ENCODE results near the gene BSPRY.
"Not testable (repeated sequence)": the region's sequence is repeated elsewhere in the genome, so short reads cannot be mapped to it uniquely, and the experiment has no call there.

BSPRY gene

GRCh38 chr9:113376634-113377567 is 27.6 kb downstream of the BSPRY start, which contains the start of gene HDHD3:
Gene HDHD3, minus strand, starts transcription at chr9:113376986. Its CDS starts 2,632 bp downstream, at chr9:113374354.
- DNase-seq (ENCODE audit: extremely low read depth, low read depth) = peak; percentile 36
- TF ChIP-seq CTCF (IDR thresholded peaks at IDR 0.05; ENCODE audit: low read depth, low read length) = no peak

- DNase-seq (ENCODE audit: extremely low read depth, low read depth) = not testable (repeated sequence)
Observed at GRCh38 chr9:113379094-113379828, 29.9 kb downstream of the BSPRY start.

- DNase-seq (ENCODE audit: extremely low read depth, low read depth) = not testable (repeated sequence)
Observed at GRCh38 chr9:113379829-113380210, 30.5 kb downstream of the BSPRY start.

GRCh38 chr9:113380869-113381378 is 31.6 kb downstream of the BSPRY start:
- DNase-seq (ENCODE audit: extremely low read depth, low read depth) = no peak
- no peak for TF ChIP-seq CTCF (IDR thresholded peaks at IDR 0.05; ENCODE audit: low read depth, low read length)

- DNase-seq (ENCODE audit: extremely low read depth, low read depth) = not testable (repeated sequence)
Observed at GRCh38 chr9:113381441-113381840, 32.1 kb downstream of the BSPRY start.

DNA sequence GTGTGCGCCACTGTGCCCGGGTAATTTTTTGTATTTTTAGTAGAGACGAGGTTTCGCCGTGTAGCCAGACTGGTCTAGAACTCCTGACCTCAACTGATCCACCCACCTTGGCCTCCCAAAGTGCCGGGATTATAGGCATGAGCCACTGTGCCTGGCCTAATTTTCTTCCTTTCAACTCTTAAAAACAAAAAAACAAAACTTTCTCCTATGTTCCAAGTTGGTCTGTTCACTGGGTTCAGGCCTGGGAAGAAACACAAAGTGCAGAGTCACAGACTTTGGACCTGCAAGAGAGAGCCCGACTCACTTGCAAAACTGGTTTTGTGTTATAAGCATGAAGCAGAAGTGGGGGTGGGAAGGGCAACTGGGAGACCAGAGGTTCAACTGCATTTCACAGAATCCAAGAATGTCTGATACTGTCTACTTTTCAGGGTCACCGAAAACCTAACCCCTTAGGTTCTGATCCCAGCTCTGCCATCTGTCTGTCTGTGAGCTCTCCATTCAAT is 32.6 kb downstream of the BSPRY start:
- DNase-seq (ENCODE audit: extremely low read depth, low read depth) = no peak
- no peak for TF ChIP-seq CTCF (IDR thresholded peaks at IDR 0.05; ENCODE audit: low read depth, low read length)

DNA sequence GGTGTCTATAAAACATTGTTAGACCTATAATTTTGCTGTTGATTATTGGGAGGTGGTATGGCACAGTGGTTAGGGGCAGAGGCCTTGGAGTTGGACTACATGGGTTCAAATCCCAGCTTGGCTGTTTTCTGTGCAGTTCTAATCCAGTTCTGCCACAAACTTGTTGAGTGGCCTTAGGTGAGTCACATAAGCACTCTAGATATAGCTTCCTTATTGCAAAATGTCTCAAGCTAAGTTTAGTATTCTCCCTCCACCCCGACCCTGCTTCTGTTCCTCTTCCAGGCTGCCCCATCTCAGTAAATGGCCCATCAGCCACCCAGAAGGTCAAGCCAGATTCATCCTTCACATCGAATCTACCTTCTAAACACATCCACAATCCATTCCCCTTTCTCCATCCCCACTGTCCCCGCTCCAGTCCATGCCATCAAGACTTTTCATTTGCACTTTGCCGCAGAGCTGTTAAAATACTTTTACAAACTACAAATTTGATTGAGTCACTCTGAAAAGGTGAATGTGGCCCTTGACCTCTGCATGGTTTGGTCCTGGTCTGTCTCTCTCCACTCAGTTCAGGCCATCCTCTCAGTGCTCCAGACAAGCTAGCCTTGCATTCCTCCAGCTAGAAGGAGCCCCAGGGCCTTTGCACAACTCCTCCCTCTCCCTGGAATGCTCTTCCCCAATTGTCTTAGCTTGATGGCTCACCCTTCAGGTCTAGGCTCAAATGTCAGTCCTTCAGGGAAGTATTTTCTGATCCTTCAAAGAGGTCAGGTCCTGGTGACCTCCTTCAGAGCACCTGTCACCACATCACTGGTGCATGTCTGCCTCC is 37.4 kb downstream of the BSPRY start:
- DNase-seq (ENCODE audit: extremely low read depth, low read depth) = no peak
- no peak for TF ChIP-seq CTCF (IDR thresholded peaks at IDR 0.05; ENCODE audit: low read depth, low read length)

GRCh38 chr9:113387560-113388230 is 38.4 kb downstream of the BSPRY start:
- TF ChIP-seq CTCF (IDR thresholded peaks at IDR 0.05; ENCODE audit: low read depth, low read length) = no peak
- no peak for DNase-seq (ENCODE audit: extremely low read depth, low read depth)
